Immature natural killer cell (primary cell): ENCODE measurements around the gene FAM13A. TPM values are rescaled to one million over a fixed set of nuclear protein-coding genes. Genes with fewer than 3 reads are reported as not detected.
"Not testable (repeated sequence)": the region's sequence is repeated elsewhere in the genome, so short reads cannot be mapped to it uniquely, and the experiment has no call there.

ENCODE experiments used
- DNase-seq, 3 donors: peaks; one replicate each; pipeline ENCODE4 v3.0.0; 2022; ENCODE audit warnings: mixed read lengths in 1 of 3
- H3K27ac Mint-ChIP-seq, 6 donors: one replicate each; pipeline ENCODE4 v1.8.0; 2020; ENCODE audit warnings: mixed read lengths in 6 of 6, mild to moderate bottlenecking in 5 of 6, inconsistent platforms in 4 of 6, moderate library complexity in 3 of 6
- H3K27me3 Mint-ChIP-seq, 3 donors: one replicate each; pipeline ENCODE4 v1.8.0; 2020 to 2021; ENCODE audit warnings: low read depth in 3 of 3, mild to moderate bottlenecking in 3 of 3, mixed read lengths in 3 of 3, moderate library complexity in 3 of 3, inconsistent platforms in 1 of 3
- H3K36me3 Mint-ChIP-seq, 3 donors: one replicate each; pipeline ENCODE4 v1.8.0; 2020; ENCODE audit warnings: mixed read lengths in 3 of 3, inconsistent platforms in 2 of 3, mild to moderate bottlenecking in 2 of 3
- H3K4me1 Mint-ChIP-seq, 2 donors: one replicate each; pipeline ENCODE4 v1.8.0; 2020; ENCODE audit warnings: inconsistent platforms in 2 of 2, mild to moderate bottlenecking in 2 of 2, mixed read lengths in 2 of 2, moderate library complexity in 1 of 2
- H3K4me3 Mint-ChIP-seq, 5 donors: one replicate each; pipeline ENCODE4 v1.8.0; 2020; ENCODE audit warnings: mild to moderate bottlenecking in 5 of 5, mixed read lengths in 5 of 5, inconsistent platforms in 3 of 5, moderate library complexity in 3 of 5
- H3K9me3 Mint-ChIP-seq, 6 donors: one replicate each; pipeline ENCODE4 v1.8.0; 2020; ENCODE audit warnings: mild to moderate bottlenecking in 6 of 6, mixed read lengths in 6 of 6, inconsistent platforms in 4 of 6, moderate library complexity in 3 of 6
- polyA plus RNA-seq, 3 donors: library from polyadenylated mRNA; unstranded; fragments of 300-500 nt; fragmentation: Illumina TruSeq; gene quantifications; one replicate each; pipeline ENCODE4 v1.2.3, GENCODE V29; 2021

The FAM13A gene
- polyA plus RNA-seq, 3 donors from 2014 or later: 1.5 to 3.4 (median 1.7) TPM

DNA sequence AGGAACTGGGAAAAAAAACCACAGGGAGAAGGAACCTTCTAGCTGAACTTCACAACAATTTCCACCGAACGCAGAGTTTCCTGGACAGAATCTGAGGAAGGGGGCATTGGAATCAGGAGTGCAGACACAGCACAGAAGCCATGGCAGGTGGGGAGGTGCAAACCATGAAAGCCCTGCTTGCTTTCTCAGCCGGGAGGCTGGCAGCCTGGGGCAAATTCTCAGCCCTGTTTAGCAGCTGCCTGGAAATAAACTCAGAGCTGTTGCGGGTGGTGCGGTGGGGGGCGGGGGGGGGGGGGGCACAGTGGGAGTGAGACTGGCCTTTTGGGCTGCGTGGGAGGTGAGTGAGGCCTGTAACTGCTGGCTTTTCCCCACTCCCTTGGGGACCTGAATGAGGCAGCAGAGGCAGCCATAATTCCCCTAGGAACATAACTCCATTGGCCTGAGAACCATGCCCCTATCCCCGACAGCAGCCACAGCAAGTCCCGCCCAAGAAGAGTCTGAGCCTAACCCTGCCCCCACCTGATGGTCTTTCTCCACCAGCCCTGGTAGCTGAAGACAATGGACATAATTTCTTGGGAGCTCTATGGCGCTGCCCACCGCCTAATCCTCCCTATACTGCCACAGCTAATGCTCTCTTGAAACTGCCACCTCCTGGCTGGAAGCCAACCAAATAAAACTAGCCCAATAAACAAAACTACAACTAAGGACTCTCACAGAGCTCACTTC, 176.3 kb downstream of the FAM13A start:
- H3K4me3 Mint-ChIP-seq: no peak overlapping the region

DNA sequence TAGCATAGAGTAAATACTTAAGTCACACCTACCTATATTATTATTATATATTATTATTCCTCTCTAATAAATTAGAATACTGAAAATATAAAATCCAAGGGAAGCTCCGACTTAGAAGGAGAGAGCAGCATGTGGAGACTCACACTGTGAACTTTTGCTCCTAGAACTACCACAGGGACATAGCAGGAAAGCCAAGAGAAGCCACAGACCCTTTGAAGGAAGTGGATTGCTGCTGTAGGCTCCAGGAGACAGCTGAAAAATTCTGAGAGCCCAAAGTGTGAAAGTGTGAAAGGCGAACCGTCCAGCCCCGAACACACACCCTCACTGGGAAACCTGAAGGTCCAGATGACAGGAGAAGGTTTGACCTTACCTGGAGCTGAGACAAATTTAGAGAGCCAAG, 177.0 kb downstream of the FAM13A start:
- DNase-seq: no peak
- Mint-ChIP-seq H3K27ac (no peak overlapping the region), H3K27me3 (peaks cover 0 to 3% (median 3%) of the 10 kb centered on the region in 3 donors), H3K4me3 (no peak overlapping the region), H3K9me3 (peaks cover 0 to 4% (median 0%) of the 10 kb centered on the region in 6 donors), H3K4me1 (no peaks in the 10 kb centered on the region), H3K36me3 (no peaks in the 10 kb centered on the region)

More for the DNA sequence above, 176.3 kb downstream of the FAM13A start:
- peaks cover 0 to 4% (median 0%) of the 10 kb centered on the region in 6 donors for H3K9me3 Mint-ChIP-seq
- no peak for DNase-seq
- peaks cover 0 to 3% (median 3%) of the 10 kb centered on the region in 3 donors for H3K27me3 Mint-ChIP-seq
- no peak overlapping the region for H3K27ac Mint-ChIP-seq
- H3K36me3 Mint-ChIP-seq: no peaks in the 10 kb centered on the region
- H3K4me1 Mint-ChIP-seq: no peaks in the 10 kb centered on the region

DNA sequence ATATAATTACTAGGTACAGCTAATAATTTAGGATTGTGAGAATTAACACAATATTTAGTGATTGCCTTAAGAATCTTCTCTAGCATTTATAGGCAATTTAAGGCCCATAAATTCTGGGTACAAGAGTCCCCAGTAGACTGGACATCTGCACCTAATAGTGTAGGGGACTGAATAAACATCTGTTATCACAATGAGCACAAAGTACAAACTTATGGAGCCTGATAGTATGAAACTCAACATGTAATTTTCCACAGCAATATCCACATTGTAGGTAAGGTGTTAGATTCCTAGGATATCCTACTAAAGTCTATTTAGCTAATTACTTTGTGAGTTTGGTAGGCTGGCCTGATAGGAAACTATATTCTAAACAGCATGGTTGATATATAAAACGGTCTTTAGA, 178.3 kb downstream of the FAM13A start:
- no peak for DNase-seq
- peaks cover 0 to 5% (median 5%) of the 10 kb centered on the region in 3 donors for H3K27me3 Mint-ChIP-seq
- H3K9me3 Mint-ChIP-seq: peaks cover 0 to 9% (median 0%) of the 10 kb centered on the region in 6 donors
- H3K27ac Mint-ChIP-seq: no peak overlapping the region
- H3K36me3 Mint-ChIP-seq: no peaks in the 10 kb centered on the region
- no peak overlapping the region for H3K4me3 Mint-ChIP-seq
- H3K4me1 Mint-ChIP-seq: no peaks in the 10 kb centered on the region

DNA sequence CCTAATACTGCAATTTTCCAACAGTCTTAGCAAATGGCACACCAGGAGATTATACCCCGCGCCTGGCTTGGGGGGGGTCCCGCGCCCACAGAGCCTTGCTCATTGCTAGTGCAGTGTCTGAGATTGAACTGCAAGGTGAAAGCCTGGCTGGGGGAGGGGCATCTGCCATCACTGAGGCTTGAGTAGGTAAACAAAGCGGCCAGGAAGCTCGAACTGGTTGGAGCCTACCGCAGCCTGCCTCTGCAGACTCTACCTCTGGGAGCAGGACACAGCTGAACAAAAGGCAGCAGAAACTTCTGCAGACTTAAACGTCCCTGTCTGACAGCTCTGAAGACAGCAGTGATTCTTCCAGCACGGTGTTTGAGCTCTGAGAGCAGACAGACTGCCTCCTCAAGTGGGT, 186.6 kb downstream of the FAM13A start:
- no peak for DNase-seq
- no peaks in the 10 kb centered on the region for H3K36me3 Mint-ChIP-seq
- H3K27ac Mint-ChIP-seq: no peak overlapping the region
- no peaks in the 10 kb centered on the region for H3K4me1 Mint-ChIP-seq
- H3K9me3 Mint-ChIP-seq: peaks cover 0 to 9% (median 0%) of the 10 kb centered on the region in 6 donors
- H3K27me3 Mint-ChIP-seq: peaks cover 3 to 7% (median 5%) of the 10 kb centered on the region in 3 donors
- no peak overlapping the region for H3K4me3 Mint-ChIP-seq

DNA sequence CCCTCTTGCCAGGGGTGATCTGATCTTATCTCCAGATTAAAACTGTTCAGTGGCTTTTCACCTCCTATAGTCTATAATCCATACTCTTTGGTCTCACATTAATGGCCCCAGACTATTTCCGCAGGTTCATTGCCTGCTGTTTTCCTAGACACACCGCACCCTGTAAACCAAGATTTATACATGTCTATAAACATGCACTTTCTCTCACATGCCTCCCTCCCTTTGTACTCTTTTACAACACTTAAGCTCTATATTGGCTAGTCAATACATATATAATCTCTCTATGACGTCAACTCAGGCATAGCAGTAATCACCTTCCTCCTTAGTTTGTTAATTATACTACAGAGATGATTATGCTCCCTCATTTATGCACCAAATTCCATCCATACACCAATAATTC, 188.5 kb downstream of the FAM13A start:
- Mint-ChIP-seq H3K4me3 (no peak overlapping the region), H3K4me1 (no peaks in the 10 kb centered on the region), H3K9me3 (no peaks in the 10 kb centered on the region), H3K27ac (no peak overlapping the region), H3K27me3 (peaks cover 3% of the 10 kb centered on the region in 3 donors), H3K36me3 (no peaks in the 10 kb centered on the region)
- no peak for DNase-seq

DNA sequence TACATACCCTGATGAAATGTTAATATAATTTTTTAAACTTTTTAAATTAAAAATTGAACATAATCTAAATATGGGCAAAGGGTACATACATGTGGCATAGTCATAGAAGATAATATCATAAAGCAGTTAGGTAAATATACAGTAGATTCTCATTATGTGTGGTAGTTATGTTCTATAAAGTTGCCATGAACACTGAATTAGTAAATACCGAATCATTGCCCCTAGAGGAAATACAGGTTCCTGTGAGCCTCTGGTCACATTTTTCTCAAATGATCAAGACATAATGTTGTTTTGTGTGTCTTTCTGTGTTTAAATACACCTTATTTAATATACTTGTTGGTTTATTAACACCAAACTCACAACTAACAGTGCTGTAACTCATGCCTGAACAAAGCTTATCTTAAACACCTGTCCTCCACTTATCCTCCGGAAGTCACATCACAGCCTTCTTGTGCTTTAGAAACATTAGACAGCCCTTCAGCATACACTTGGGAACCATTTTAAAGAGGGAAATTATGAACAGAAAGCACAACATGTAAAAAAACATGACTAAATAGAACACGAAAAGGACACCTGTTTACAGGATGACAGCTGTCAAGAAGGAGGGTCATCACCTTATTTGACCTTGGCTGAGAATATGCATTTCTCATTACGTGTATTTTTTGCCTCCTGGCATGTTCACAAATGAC, 190.0 kb downstream of the FAM13A start:
- Mint-ChIP-seq H3K36me3 (no peaks in the 10 kb centered on the region), H3K4me1 (no peaks in the 10 kb centered on the region), H3K4me3 (no peak overlapping the region), H3K27ac (no peak overlapping the region), H3K27me3 (peaks cover 0 to 5% (median 2%) of the 10 kb centered on the region in 3 donors), H3K9me3 (no peaks in the 10 kb centered on the region)
- no peak for DNase-seq

DNA sequence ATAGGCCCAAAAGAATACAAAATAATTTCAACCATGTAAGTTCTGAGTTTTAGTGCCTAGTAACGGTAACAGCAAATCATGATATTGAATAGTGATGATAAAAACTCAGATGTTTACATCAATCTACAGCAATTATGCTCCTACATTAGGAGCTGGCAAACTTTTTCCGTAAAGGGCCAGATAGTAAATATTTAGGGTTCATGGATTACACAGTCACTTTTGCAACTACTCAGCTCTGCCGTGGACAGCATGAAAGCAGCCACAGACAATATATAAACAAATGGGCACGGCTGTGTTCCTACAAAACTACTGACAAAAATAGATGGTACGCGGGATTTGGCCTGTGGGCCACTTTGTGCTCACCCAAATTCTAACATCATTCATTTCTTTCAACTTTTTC, 191.5 kb downstream of the FAM13A start:
- Mint-ChIP-seq H3K36me3 (no peaks in the 10 kb centered on the region), H3K27me3 (peaks cover 0 to 5% (median 2%) of the 10 kb centered on the region in 3 donors), H3K4me1 (no peaks in the 10 kb centered on the region), H3K27ac (no peak overlapping the region), H3K9me3 (no peaks in the 10 kb centered on the region), H3K4me3 (no peak overlapping the region)
- no peak for DNase-seq

DNA sequence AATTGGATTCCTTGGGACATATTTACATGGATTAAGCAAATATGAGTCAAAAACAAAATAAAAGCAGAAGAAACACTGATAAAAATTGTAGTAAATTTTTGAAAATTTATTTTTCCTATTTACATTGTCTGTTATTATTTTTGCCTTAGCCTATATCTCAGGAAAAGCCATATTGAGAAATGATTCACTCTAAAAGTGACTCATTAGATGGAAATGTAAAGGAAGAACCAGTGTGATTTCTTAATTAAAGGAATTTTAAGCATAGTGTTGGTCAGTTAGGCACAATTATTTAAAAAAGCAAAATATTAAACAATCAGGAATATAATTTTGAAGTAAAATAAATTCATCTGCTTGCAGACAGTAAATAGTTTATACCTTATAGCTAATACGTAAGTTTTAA, 191.9 kb downstream of the FAM13A start:
- Mint-ChIP-seq H3K36me3 (no peaks in the 10 kb centered on the region), H3K27me3 (peaks cover 0 to 5% (median 2%) of the 10 kb centered on the region in 3 donors), H3K9me3 (no peaks in the 10 kb centered on the region), H3K4me1 (no peaks in the 10 kb centered on the region), H3K27ac (no peak overlapping the region), H3K4me3 (no peak overlapping the region)
- DNase-seq: no peak

DNA sequence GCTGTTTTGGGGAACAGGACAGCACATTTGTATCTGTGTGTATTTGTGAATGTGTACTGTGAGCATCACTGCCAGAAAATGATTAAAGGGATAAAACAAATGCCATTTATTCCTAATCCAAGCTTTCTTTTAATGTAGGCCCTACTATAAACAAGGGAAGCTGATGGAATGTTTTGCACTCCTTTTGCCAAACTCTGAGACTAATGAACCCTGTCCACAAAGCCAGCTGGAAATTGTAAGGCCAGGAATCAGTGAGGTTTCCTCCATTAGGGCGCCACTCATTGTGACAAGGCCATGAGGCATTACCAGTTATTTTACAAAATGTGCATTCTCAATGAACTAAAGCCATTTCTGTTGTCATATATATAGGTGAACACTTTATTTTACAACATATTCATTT, 196.4 kb downstream of the FAM13A start:
- no peak for DNase-seq
- Mint-ChIP-seq H3K36me3 (no peaks in the 10 kb centered on the region), H3K27me3 (peaks cover 2 to 8% (median 2%) of the 10 kb centered on the region in 3 donors), H3K4me3 (no peak overlapping the region), H3K4me1 (no peaks in the 10 kb centered on the region), H3K9me3 (no peaks in the 10 kb centered on the region), H3K27ac (no peak overlapping the region)

DNA sequence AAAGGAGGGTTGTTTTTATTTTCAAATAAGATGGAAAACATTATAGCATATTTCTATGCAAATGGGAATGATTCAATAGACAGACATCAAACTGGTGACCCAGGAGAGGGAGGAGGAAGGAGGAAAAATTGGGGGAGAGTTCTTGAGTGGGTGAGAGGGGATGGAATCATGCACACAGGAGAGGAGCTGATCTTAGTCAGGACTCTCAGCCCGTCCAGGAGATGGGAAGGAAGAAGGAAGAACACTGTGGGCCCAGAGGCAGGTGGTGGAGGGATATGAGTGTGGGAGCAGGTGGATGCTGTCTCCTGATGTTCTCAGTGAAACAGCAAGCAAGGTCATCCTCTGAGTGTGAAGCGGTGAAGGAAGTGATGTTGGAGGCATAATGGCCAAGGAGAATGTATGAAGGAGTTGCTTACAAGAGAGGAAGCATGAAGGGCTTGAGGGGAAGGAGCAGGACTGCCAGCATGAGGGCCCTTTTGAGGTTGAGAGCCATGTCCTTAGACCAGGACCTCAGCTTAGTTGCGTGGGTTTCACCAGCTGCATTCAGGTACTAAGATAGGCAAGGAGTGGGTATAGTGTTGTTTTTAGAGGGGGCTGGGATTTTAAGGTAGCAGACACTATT, 197.7 kb downstream of the FAM13A start:
- H3K4me1 Mint-ChIP-seq: no peaks in the 10 kb centered on the region
- peaks cover 2 to 8% (median 2%) of the 10 kb centered on the region in 3 donors for H3K27me3 Mint-ChIP-seq
- no peak for DNase-seq
- no peak overlapping the region for H3K4me3 Mint-ChIP-seq
- H3K9me3 Mint-ChIP-seq: no peaks in the 10 kb centered on the region
- H3K27ac Mint-ChIP-seq: no peak overlapping the region
- no peaks in the 10 kb centered on the region for H3K36me3 Mint-ChIP-seq

DNA sequence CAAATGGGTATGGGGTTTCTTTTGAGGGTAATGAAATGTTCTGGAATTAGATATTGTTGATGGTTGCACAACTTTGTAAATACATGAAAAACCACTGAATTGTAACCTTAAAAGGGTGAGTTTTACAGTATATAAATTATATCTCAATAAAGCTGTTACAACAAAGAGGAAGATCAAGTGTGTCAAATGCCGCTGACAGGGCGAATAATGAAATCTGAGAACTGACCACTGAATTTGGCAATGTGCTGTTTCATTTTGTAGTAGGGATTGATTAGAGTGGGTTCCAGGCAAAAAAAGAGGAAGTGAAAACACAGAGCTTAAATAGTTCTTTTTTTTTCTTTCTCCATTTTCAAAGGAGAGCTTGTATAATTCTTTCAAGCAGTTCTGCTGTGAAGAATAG, 198.2 kb downstream of the FAM13A start:
- no peak overlapping the region for H3K4me3 Mint-ChIP-seq
- no peaks in the 10 kb centered on the region for H3K4me1 Mint-ChIP-seq
- no peaks in the 10 kb centered on the region for H3K9me3 Mint-ChIP-seq
- no peaks in the 10 kb centered on the region for H3K36me3 Mint-ChIP-seq
- DNase-seq: no peak
- H3K27me3 Mint-ChIP-seq: peaks cover 2 to 8% (median 3%) of the 10 kb centered on the region in 3 donors
- no peak overlapping the region for H3K27ac Mint-ChIP-seq

DNA sequence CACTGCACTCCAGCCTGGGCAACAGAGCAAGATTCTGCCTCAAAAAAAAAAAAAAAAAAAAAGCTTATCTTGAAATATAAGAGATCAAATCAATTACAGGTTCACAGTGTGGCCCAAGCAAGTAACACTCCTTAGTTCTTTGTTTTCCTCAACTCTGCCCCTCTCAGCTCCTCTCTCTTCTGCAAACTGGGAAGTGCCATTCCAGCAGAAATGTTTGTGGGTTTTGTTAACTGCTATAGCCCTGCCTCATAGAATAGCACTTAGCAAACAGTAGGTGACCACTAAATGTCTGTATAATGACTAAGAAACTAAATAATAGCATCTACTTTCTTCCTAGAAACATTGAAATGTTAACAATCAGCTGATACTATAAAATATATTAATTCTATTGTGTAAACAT, 199.4 kb downstream of the FAM13A start:
- no peaks in the 10 kb centered on the region for H3K4me1 Mint-ChIP-seq
- no peak overlapping the region for H3K4me3 Mint-ChIP-seq
- no peaks in the 10 kb centered on the region for H3K9me3 Mint-ChIP-seq
- H3K27me3 Mint-ChIP-seq: peaks cover 2 to 8% (median 4%) of the 10 kb centered on the region in 3 donors
- DNase-seq: no peak
- H3K36me3 Mint-ChIP-seq: no peaks in the 10 kb centered on the region
- H3K27ac Mint-ChIP-seq: no peak overlapping the region

DNA sequence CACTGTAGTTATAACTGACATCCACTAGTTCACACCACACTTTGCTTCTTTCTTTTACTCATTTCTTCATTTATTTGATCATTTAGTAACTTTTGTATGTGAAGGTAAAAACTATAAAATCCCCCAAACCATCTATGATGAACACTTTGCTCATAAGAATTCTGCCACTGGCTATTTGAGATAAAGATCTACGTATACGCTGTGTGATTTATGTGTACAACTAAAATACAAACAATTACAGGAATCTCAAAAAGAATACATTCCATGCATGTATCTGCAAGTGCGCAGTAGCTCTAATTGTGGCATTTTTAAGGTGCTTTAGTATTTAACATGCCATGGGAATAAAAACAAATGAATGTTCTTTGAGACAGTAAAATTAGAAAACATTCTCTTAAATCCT, 202.5 kb downstream of the FAM13A start:
- Mint-ChIP-seq H3K4me3 (no peak overlapping the region), H3K27me3 (peaks cover under 1 to 8% (median 2%) of the 10 kb centered on the region in 3 donors), H3K9me3 (no peaks in the 10 kb centered on the region), H3K4me1 (no peaks in the 10 kb centered on the region), H3K36me3 (no peaks in the 10 kb centered on the region), H3K27ac (no peak overlapping the region)
- DNase-seq: no peak

DNA sequence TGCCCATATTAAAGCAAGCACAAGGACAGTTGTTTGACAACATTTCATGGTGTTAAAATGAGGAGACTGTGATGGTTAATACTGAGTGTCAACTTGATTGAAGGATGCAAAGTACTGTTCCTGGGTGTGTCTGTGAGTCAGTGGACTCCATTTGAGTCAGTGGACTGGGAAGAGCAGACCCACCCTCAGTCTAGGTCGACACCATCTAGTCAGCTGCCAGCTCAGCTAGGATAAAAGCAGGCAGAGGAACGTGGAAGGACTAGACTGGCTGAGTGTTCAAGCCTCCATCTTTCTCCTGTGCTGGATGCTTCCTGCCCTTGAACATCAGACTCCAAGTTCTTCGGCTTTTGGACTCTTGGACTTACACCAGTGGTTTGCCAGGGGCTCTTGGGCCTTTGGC, 203.4 kb downstream of the FAM13A start:
- DNase-seq, H3K4me1 Mint-ChIP-seq, H3K4me3 Mint-ChIP-seq, H3K9me3 Mint-ChIP-seq, H3K36me3 Mint-ChIP-seq, H3K27ac Mint-ChIP-seq, H3K27me3 Mint-ChIP-seq: not testable (repeated sequence)
